ENCODE results near the gene NRGN. TPM values are rescaled to one million over a fixed set of nuclear protein-coding genes. Genes with fewer than 3 reads are reported as not detected.

NRGN gene
- polyA plus RNA-seq, 1 donor (not counting 4 experiments of a cell fraction or from before 2014, with no cell fraction given) = 0.97 TPM

DNA sequence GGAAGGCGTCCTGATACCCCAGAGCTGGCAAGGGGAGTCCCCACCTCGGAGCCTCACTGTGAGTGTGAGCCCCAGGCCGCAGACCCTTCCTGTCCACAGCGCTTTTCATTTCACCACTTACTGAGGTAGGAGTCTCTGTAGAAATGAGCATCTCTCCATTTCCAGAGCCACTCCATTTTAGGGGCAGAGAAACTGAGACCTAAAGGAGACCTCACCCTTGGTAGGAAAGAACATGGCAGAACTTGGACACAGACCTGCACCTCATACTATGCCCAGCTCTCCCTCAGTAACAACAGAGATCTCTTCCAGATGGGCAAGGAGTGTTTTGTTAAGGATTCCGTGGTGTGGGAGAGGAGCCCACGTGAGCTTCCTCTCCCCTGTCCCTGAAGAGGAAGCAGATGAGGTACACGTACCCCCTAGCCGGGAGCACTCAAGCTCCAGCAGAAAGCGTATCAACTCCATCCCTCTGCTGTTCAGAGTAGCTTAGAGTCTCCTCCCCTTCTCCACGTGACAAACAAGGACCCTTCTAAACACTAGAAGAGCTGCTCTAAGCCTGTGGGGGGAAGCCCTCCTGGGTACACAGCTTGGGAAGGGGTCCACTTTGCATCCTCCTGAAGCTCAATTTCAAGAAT, 12.8 kb downstream of the NRGN start:
- Histone ChIP-seq H3K9me3 (ENCODE audit: control insufficient read depth, low read depth, low read length) (no peaks in the 10 kb centered on the region), H2AFZ (ENCODE audit: control insufficient read depth, low read length) (no peak overlapping the region), H3K27ac (ENCODE audit: control insufficient read depth, insufficient read depth, low read length) (no peak overlapping the region), H3K4me2 (ENCODE audit: control insufficient read depth, extremely low read depth, insufficient read depth, low read depth, low read length) (no peak overlapping the region), H3K9ac (ENCODE audit: control insufficient read depth, extremely low read depth, insufficient read depth, low read length) (no peak overlapping the region), H3K4me3 (ENCODE audit: control insufficient read depth in 2 of 3, extremely low read depth in 1 of 3, insufficient read depth in 2 of 3, low read depth in 1 of 3, low read length in 3 of 3) (no peak overlapping the region), H4K20me1 (ENCODE audit: control insufficient read depth, extremely low read depth, insufficient read depth, low read length) (no peaks in the 10 kb centered on the region), H3K4me1 (ENCODE audit: control insufficient read depth, extremely low read depth, insufficient read depth, low read length) (no peaks in the 10 kb centered on the region), H3K36me3 (ENCODE audit: control insufficient read depth in 2 of 2, extremely low read depth in 1 of 2, insufficient read depth in 2 of 2, low read length in 2 of 2) (no peaks in the 10 kb centered on the region), H3K27me3 (ENCODE audit: control insufficient read depth, extremely low read depth, insufficient read depth, low read length) (peaks cover 56% of the 10 kb centered on the region), H3K9me1 (ENCODE audit: control insufficient read depth, extremely low read depth, insufficient read depth, low read length) (no peaks in the 10 kb centered on the region), H3K79me2 (ENCODE audit: control insufficient read depth, insufficient read depth, low read length) (no peaks in the 10 kb centered on the region)
- TF ChIP-seq, protein P1, sequence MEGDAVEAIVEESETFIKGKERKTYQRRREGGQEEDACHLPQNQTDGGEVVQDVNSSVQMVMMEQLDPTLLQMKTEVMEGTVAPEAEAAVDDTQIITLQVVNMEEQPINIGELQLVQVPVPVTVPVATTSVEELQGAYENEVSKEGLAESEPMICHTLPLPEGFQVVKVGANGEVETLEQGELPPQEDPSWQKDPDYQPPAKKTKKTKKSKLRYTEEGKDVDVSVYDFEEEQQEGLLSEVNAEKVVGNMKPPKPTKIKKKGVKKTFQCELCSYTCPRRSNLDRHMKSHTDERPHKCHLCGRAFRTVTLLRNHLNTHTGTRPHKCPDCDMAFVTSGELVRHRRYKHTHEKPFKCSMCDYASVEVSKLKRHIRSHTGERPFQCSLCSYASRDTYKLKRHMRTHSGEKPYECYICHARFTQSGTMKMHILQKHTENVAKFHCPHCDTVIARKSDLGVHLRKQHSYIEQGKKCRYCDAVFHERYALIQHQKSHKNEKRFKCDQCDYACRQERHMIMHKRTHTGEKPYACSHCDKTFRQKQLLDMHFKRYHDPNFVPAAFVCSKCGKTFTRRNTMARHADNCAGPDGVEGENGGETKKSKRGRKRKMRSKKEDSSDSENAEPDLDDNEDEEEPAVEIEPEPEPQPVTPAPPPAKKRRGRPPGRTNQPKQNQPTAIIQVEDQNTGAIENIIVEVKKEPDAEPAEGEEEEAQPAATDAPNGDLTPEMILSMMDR (optimal IDR thresholded peaks at IDR 0.05 in 1 of 3, IDR thresholded peaks at IDR 0.05 in 1 of 3, conservative IDR thresholded peaks at IDR 0.05 in 1 of 3; ENCODE audit: extremely low read depth in 1 of 3, insufficient read depth in 2 of 3, low read length in 3 of 3) = no peak
- TF ChIP-seq EZH2 (IDR thresholded peaks at IDR 0.05; ENCODE audit: low read length) = no peak
- dilution Hi-C loops (cut with MboI; ENCODE audit: extremely low pct_ligation_motif_present, low sequenced_read_pairs) = no loop called here
- no peak for DNase-seq (ENCODE audit: low read depth, low spot score)
- no peak for FAIRE-seq

DNA sequence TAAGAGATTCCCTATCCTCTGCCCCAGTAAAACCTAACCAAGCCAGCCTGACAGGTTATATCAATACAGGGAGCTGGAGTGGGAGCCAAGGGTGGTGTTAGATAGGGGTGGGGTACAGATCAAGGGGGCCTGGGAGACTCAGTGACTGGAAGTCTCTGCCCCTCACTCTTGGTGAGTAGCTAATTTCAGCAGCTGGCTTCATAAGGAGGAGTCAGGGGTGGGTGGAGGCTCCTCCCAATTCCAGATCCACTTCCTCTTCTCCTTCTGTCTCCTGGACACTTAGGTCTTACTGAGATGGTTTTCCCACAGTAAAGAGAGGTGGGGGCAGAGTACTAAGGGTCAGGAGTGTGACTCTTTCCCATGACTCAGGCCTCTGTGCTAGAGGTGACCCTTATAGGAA, 13.5 kb downstream of the NRGN start:
- Histone ChIP-seq H4K20me1 (ENCODE audit: control insufficient read depth, extremely low read depth, insufficient read depth, low read length) (no peaks in the 10 kb centered on the region), H3K36me3 (ENCODE audit: control insufficient read depth in 2 of 2, extremely low read depth in 1 of 2, insufficient read depth in 2 of 2, low read length in 2 of 2) (no peaks in the 10 kb centered on the region), H3K4me3 (ENCODE audit: control insufficient read depth in 2 of 3, extremely low read depth in 1 of 3, insufficient read depth in 2 of 3, low read depth in 1 of 3, low read length in 3 of 3) (no peak overlapping the region), H3K4me2 (ENCODE audit: control insufficient read depth, extremely low read depth, insufficient read depth, low read depth, low read length) (no peak overlapping the region), H2AFZ (ENCODE audit: control insufficient read depth, low read length) (no peak overlapping the region), H3K9me3 (ENCODE audit: control insufficient read depth, low read depth, low read length) (no peaks in the 10 kb centered on the region), H3K4me1 (ENCODE audit: control insufficient read depth, extremely low read depth, insufficient read depth, low read length) (peaks cover 2% of the 10 kb centered on the region), H3K27ac (ENCODE audit: control insufficient read depth, insufficient read depth, low read length) (no peak overlapping the region), H3K9ac (ENCODE audit: control insufficient read depth, extremely low read depth, insufficient read depth, low read length) (no peak overlapping the region), H3K9me1 (ENCODE audit: control insufficient read depth, extremely low read depth, insufficient read depth, low read length) (no peaks in the 10 kb centered on the region), H3K79me2 (ENCODE audit: control insufficient read depth, insufficient read depth, low read length) (no peaks in the 10 kb centered on the region), H3K27me3 (ENCODE audit: control insufficient read depth, extremely low read depth, insufficient read depth, low read length) (peaks cover 62% of the 10 kb centered on the region)
- dilution Hi-C loops (cut with MboI; ENCODE audit: extremely low pct_ligation_motif_present, low sequenced_read_pairs) = no loop called here
- TF ChIP-seq EZH2 (IDR thresholded peaks at IDR 0.05; ENCODE audit: low read length) = no peak
- TF ChIP-seq, protein P1 (optimal IDR thresholded peaks at IDR 0.05 in 1 of 3, IDR thresholded peaks at IDR 0.05 in 1 of 3, conservative IDR thresholded peaks at IDR 0.05 in 1 of 3; ENCODE audit: extremely low read depth in 1 of 3, insufficient read depth in 2 of 3, low read length in 3 of 3) = no peak
- no peak for FAIRE-seq
- no peak for DNase-seq (ENCODE audit: low read depth, low spot score)

Measured in keratinocyte (primary cell).